HUES64 (cell line): ENCODE results near the gene FAM120B.

ENCODE experiments used
- H3K27ac ChIP-seq: 2 replicates; pipeline ENCODE4 v1.7.0; 2013; ENCODE audit warnings: low read depth, low read length, inconsistent platforms
- H3K27me3 ChIP-seq: 2 replicates; pipeline ENCODE4 v1.6.1; 2013; ENCODE audit warnings: mild to moderate bottlenecking, low read length; ENCODE audit not compliant: insufficient read depth
- H3K36me3 ChIP-seq: 2 replicates; pipeline ENCODE4 v1.6.1; 2013; ENCODE audit warnings: mild to moderate bottlenecking, low read length; ENCODE audit not compliant: insufficient read depth
- H3K4me1 ChIP-seq: 2 replicates; pipeline ENCODE4 v1.6.1; 2013; ENCODE audit warnings: mild to moderate bottlenecking, low read length, moderate library complexity; ENCODE audit not compliant: insufficient read depth
- H3K4me3 ChIP-seq: 2 replicates; pipeline ENCODE4 v1.5.1; 2013; ENCODE audit warnings: mild to moderate bottlenecking, low read length, moderate library complexity
- H3K9ac ChIP-seq: 2 replicates; pipeline ENCODE4 v1.6.1; 2013; ENCODE audit warnings: mild to moderate bottlenecking, low read depth, low read length
- H3K9me3 ChIP-seq: 2 replicates; pipeline ENCODE4 v1.6.1; 2013; ENCODE audit warnings: low read depth, low read length; ENCODE audit not compliant: insufficient read depth
- WGBS: fragments of 150-250, 120-280 bp; methylation state at CpG from one replicate; pipeline ENCODE4 v1.1.7; 2013; ENCODE audit warnings: missing lambda C conversion rate; 5-methylcytosine and 5-hydroxymethylcytosine counted together

The FAM120B gene

DNA sequence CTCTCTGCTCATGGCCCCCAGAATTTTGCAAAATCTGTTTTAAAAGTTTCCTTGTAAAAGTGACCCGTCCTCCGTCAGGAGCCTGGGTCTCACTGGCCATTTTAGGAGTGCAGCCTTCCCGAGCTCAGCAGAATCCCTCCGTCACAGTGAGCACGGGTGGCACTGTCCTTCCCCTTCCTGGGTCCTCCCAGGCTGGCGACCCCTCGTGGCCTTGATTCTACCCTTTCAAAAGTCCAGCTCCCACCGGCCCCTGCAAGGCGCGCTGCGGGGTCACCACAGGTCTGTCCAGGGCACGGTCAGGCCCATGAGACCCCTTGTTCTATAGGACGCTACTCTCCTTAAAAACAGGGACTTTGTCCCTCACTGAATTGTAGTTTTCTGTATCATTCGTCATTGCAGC, 133.9 kb downstream of the FAM120B start:
- no peak overlapping the region for H3K27ac ChIP-seq
- no peaks in the 10 kb centered on the region for H3K27me3 ChIP-seq
- no peak overlapping the region for H3K9ac ChIP-seq
- H3K4me1 ChIP-seq: peaks cover 6% of the 10 kb centered on the region; the same call in 1 of the 2 replicates
- 0 out of 2 replicates have a peak, but pooled peaks cover 3% of the 10 kb centered on the region for H3K9me3 ChIP-seq
- H3K4me3 ChIP-seq: no peak overlapping the region
- no peaks in the 10 kb centered on the region for H3K36me3 ChIP-seq
- WGBS: 95% methylated on average over 14 of the region's 14 CpGs

DNA sequence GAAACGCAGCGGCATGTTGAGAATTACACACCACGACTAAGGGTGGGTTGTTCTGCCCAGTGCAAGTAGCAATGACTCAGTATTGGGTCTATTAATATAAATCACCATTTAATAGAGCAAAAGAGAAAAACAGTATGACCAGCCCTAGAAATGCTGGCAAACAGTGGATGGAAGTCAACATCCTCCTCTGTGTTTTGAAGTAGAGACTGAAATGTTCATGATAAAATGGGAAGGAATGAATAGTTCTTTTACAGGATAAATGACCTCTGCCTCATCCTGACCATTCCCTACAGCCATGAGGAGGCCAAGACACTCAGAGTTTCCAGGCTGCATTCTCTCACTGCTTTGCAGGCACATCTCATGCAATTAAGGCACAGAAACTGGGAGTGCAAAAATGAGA, 134.8 kb downstream of the FAM120B start:
- Histone ChIP-seq H3K27ac (no peak overlapping the region), H3K4me1 (peaks cover 6% of the 10 kb centered on the region; the same call in 1 of the 2 replicates), H3K4me3 (no peak overlapping the region), H3K9me3 (0 out of 2 replicates have a peak, but pooled peaks cover under 1% of the 10 kb centered on the region), H3K9ac (no peak overlapping the region), H3K27me3 (no peaks in the 10 kb centered on the region), H3K36me3 (no peaks in the 10 kb centered on the region)
- 96% methylated on average over 3 of the region's 3 CpGs for WGBS

DNA sequence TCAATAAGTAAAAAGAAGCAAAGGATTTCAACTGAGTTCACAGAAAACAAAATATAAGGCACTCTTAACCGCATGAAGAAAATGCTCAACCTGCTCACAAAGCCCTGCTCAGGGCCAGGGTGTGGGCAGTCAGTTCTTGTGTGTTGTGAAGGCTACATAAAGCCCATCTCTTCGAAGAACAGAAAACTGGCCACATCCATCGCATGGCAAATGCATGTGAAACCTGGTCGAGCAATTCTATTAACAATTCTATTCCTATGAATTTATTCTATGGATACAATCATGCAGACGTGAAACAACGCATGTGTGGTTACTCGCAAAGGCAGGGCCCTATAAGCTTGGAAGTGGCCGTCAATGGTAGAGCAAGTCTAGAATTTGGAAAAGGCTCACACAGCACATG, 136.0 kb downstream of the FAM120B start:
- no peak overlapping the region for H3K27ac ChIP-seq
- WGBS: 90% methylated on average over 8 of the region's 8 CpGs
- H3K4me1 ChIP-seq: peaks cover 6% of the 10 kb centered on the region; the same call in 1 of the 2 replicates
- H3K27me3 ChIP-seq: no peaks in the 10 kb centered on the region
- no peak overlapping the region for H3K9ac ChIP-seq
- H3K4me3 ChIP-seq: no peak overlapping the region
- no peaks in the 10 kb centered on the region for H3K36me3 ChIP-seq
- H3K9me3 ChIP-seq: no peaks in the 10 kb centered on the region

DNA sequence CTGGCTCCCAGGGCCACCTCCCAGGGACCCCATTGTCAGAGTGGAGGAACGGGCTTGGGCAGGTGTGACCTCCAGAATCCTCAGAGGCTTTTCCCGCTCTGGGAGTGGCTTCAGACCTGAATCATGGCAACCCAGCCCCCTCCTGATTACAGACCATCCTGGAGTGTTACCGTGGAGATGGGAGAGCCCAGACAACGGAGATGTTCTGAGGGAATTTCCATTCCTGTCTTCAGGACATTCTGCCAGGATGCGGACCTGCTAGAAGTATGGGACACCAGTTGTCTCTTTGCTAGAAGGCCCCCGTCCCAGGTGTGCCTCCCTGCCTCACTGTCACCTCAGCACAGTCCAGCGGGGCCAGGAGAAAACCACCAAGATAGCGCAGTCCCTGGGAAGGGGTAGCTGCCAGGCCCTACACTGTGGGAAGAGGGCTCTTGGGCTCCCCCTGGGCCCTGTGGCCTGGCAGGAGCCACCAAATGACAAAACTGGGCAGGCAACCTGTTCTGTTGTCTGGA, 136.6 kb downstream of the FAM120B start:
- no peaks in the 10 kb centered on the region for H3K9me3 ChIP-seq
- no peaks in the 10 kb centered on the region for H3K27me3 ChIP-seq
- WGBS: 89% methylated on average over 8 of the region's 8 CpGs
- H3K36me3 ChIP-seq: no peaks in the 10 kb centered on the region
- peaks cover 2% of the 10 kb centered on the region; the same call in 1 of the 2 replicates for H3K4me1 ChIP-seq
- H3K9ac ChIP-seq: no peak overlapping the region
- H3K4me3 ChIP-seq: no peak overlapping the region
- no peak overlapping the region for H3K27ac ChIP-seq

DNA sequence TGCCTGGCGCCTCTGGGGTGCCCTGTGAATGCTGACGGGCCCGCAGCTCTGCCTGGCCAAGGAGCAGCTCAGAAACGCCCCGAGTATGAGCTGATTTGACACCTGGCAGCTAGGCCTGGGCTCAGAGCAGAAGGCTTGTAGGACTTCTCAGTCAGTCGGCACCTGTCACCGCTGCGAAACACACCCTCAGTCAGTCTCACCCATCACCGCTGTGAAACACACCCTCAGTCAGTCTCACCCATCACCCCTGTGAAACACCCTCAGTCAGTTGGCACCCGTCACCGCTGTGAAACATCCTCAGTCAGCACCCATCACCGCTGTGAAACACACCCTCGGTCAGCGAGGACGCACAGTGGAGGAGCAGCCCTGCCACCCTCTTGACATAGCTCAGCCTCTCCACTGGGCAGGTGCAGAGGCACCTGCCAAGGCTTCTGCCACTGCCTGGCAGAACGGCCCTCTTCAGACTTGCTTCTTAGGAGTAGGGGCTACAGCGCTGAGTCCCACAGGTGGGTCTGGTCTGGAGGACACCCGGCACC, 137.6 kb downstream of the FAM120B start:
- no peak overlapping the region for H3K4me3 ChIP-seq
- WGBS: 89% methylated on average over 18 of the region's 18 CpGs
- no peaks in the 10 kb centered on the region for H3K9me3 ChIP-seq
- no peaks in the 10 kb centered on the region for H3K27me3 ChIP-seq
- H3K4me1 ChIP-seq: no peaks in the 10 kb centered on the region
- H3K36me3 ChIP-seq: no peaks in the 10 kb centered on the region
- H3K9ac ChIP-seq: no peak overlapping the region
- H3K27ac ChIP-seq: no peak overlapping the region

DNA sequence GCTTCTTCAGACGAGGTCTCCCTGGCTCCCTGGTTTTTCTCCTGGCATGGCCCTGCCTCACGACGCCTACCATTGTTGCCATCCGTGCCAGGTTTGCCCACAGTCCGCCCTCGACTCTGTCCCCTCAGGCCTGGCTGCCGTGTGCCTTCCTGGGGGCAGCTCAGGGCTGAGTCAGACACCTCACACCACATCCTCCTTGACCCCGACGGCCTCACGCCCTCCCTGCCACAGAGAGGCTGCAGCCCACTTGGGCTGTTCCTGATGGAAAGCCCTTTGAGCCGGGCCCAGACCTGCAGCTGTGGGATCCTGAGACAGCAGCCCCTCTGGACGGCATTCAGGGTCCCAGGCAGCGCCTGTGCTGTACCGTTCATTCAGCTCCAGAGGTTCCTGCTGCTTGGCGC, 138.3 kb downstream of the FAM120B start:
- no peaks in the 10 kb centered on the region for H3K9me3 ChIP-seq
- no peaks in the 10 kb centered on the region for H3K36me3 ChIP-seq
- H3K27me3 ChIP-seq: no peaks in the 10 kb centered on the region
- no peak overlapping the region for H3K4me3 ChIP-seq
- 88% methylated on average over 15 of the region's 15 CpGs for WGBS
- no peaks in the 10 kb centered on the region for H3K4me1 ChIP-seq
- no peak overlapping the region for H3K27ac ChIP-seq
- no peak overlapping the region for H3K9ac ChIP-seq

DNA sequence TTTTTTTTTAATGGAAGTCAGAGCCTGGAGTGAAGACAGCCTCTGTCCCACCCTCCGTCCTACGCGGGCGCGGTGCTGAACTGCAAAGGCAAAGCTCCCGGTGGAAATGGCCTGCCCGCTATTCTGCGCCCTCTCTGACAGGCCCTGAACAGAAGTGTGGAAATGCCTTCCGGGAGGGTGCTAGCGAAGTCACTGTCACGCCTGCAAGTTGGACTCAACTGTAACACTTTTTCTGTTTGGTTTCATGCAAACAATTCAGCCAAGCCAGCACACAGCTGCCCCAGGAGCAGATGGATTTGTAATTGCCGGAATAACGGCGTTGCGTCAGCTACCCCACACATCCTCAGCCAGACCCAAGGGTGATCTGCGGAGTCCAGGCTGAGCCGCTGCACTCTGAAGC, 138.9 kb downstream of the FAM120B start:
- Histone ChIP-seq H3K27ac (no peak overlapping the region), H3K9me3 (no peaks in the 10 kb centered on the region), H3K36me3 (no peaks in the 10 kb centered on the region), H3K9ac (no peak overlapping the region), H3K4me3 (no peak overlapping the region), H3K4me1 (no peaks in the 10 kb centered on the region), H3K27me3 (no peaks in the 10 kb centered on the region)
- 95% methylated on average over 17 of the region's 17 CpGs for WGBS

DNA sequence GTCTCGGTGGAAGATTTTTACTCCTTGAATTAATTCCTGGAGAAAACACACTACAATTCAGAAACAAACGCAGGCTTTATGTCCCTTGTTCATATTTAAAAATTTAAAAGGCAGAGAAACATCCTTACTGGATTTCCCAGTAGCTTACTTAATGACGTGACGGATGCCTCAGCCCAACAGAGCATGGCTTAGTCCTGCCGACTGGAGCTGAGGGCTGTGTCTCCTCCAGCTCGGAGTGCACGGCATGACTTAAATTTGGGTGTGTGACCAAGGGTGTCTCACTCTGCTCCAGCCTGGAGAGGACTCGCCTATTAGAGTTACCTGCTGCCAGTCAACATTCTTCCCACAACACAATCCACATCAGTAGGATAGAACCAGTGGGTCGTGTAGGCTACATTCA, 139.4 kb downstream of the FAM120B start:
- H3K27me3 ChIP-seq: no peaks in the 10 kb centered on the region
- H3K27ac ChIP-seq: no peak overlapping the region
- H3K36me3 ChIP-seq: no peaks in the 10 kb centered on the region
- no peak overlapping the region for H3K4me3 ChIP-seq
- no peaks in the 10 kb centered on the region for H3K9me3 ChIP-seq
- H3K4me1 ChIP-seq: no peaks in the 10 kb centered on the region
- H3K9ac ChIP-seq: no peak overlapping the region
- 92% methylated on average over 9 of the region's 9 CpGs for WGBS

DNA sequence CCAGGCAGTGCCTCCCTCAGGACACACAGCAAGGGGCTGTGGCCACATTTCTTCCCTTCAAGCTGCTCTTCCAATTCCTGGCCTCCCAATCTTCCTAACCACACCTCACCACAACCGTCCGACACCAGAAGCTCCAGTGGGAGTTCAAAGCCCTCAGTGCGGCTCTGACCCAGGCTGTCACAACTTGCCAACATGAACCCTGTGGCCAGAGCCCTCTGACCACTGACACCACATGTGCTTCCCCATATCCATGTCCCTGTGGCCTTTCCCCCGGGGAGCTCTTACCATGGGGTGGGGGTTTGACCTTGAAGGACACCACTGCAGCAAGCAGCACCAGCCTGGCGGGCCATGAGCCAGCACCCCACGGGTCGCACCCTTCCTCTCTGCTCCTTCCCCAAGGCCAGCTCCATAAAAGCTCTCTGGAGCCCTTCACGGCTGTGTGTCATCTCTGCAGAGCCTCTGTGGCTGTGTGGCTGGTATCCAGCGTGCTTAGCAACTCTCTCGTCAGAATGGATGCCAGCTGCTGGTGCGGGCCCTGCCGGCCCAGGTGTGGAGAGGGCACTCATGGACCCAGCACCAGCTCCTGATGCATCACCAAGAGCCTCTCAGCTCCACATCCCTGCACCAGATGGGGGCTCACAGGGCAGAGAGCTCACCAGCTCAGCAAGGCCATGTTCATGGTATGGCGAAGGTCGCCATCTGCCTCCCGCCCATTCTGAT, 140.4 kb downstream of the FAM120B start:
- Histone ChIP-seq H3K27ac (no peak overlapping the region), H3K27me3 (no peaks in the 10 kb centered on the region)
- 93% methylated on average over 15 of the region's 15 CpGs for WGBS

DNA sequence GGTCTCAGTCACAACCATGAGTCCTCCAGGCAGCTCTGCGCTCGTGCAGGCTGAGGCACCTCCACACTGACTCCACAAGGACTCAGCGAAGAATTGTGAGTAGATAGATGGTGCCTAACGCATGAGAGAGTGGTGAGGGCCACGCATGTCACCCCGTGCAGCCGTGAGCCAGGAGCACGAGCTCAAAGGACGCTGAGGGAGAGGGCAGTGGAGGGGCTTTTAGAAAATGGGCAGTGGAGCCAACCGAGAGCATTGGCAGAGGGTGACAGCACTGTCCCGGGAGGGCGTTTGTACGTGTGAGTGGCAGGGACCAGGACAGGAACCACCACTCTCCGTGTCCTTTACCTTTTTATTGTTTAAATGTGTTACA, 141.0 kb downstream of the FAM120B start:
- Histone ChIP-seq H3K9me3 (no peaks in the 10 kb centered on the region), H3K27ac (no peak overlapping the region), H3K27me3 (no peaks in the 10 kb centered on the region), H3K4me1 (no peaks in the 10 kb centered on the region), H3K9ac (no peak overlapping the region), H3K4me3 (no peak overlapping the region), H3K36me3 (no peaks in the 10 kb centered on the region)
- 95% methylated on average over 14 of the region's 14 CpGs for WGBS

More for the DNA sequence above, 140.4 kb downstream of the FAM120B start:
- H3K9me3 ChIP-seq: no peaks in the 10 kb centered on the region
- H3K4me3 ChIP-seq: no peak overlapping the region
- no peak overlapping the region for H3K9ac ChIP-seq
- no peaks in the 10 kb centered on the region for H3K36me3 ChIP-seq
- H3K4me1 ChIP-seq: no peaks in the 10 kb centered on the region

DNA sequence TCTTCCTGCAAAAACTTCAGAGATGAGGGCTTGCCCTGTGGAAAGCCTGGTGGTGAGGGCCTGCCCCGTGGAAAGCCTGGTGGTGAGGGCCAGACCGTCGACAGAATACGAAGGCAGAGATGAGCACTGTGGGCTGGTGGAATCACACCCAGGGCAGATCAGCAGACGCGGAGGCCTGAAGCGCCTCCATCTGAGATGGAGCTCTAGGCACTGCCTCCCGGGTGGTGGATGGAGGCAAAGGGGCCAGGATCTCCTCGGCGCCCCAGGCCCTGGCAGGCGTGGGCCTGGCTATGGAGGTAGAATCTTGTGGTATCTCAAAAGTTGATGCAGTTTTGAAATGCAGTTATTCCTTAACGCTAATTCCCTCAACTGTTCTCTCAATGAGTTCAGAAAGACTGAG, 141.8 kb downstream of the FAM120B start:
- no peak overlapping the region for H3K4me3 ChIP-seq
- no peaks in the 10 kb centered on the region for H3K9me3 ChIP-seq
- H3K27me3 ChIP-seq: no peaks in the 10 kb centered on the region
- no peaks in the 10 kb centered on the region for H3K36me3 ChIP-seq
- WGBS: 94% methylated on average over 12 of the region's 12 CpGs
- no peaks in the 10 kb centered on the region for H3K4me1 ChIP-seq
- no peak overlapping the region for H3K9ac ChIP-seq
- H3K27ac ChIP-seq: no peak overlapping the region
